NCI-H2081 treated with DMSO at 0.1 percent for 48 hours (cell line): ENCODE measurements around the gene SLC39A12.
"Not testable (repeated sequence)": the region's sequence is repeated elsewhere in the genome, so short reads cannot be mapped to it uniquely, and the experiment has no call there.

Experiments
- DNase-seq: peaks from one replicate; lab custom pipeline; 2025; lab: John Stamatoyannopoulos, UW

Gene SLC39A12

GRCh38 chr10:17951868-17952371 is at the start of gene SLC39A12:
Gene SLC39A12, plus strand, starts transcription at chr10:17951918. Its CDS starts 1,359 bp downstream, at chr10:17953277.
- no peak for DNase-seq

- no peak for DNase-seq
Measured at GRCh38 chr10:17904564-17904963, 47.2 kb upstream of the SLC39A12 start.

GRCh38 chr10:17905491-17905890 is 46.2 kb upstream of the SLC39A12 start:
- no peak for DNase-seq

- no peak for DNase-seq
Measured at GRCh38 chr10:17906002-17906401, 45.7 kb upstream of the SLC39A12 start.

- DNase-seq = no peak
Measured at GRCh38 chr10:17907641-17908040, 44.1 kb upstream of the SLC39A12 start.

- no peak for DNase-seq
Measured at GRCh38 chr10:17910125-17910789, 41.5 kb upstream of the SLC39A12 start.

- DNase-seq = no peak
Measured at GRCh38 chr10:17912754-17913153, 39.0 kb upstream of the SLC39A12 start.

- no peak for DNase-seq
Measured at GRCh38 chr10:17913604-17914003, 38.1 kb upstream of the SLC39A12 start.

GRCh38 chr10:17914169-17915045 is 37.3 kb upstream of the SLC39A12 start:
- DNase-seq = no peak

GRCh38 chr10:17915181-17915580 is 36.5 kb upstream of the SLC39A12 start:
- no peak for DNase-seq

GRCh38 chr10:17918187-17918903 is 33.4 kb upstream of the SLC39A12 start:
- no peak for DNase-seq

- DNase-seq = no peak
Measured at GRCh38 chr10:17921378-17921777, 30.3 kb upstream of the SLC39A12 start.

GRCh38 chr10:17923728-17924127 is 28.0 kb upstream of the SLC39A12 start:
- no peak for DNase-seq

GRCh38 chr10:17943033-17943745 is 8.5 kb upstream of the SLC39A12 start:
- no peak for DNase-seq

- not testable (repeated sequence) for DNase-seq
Measured at GRCh38 chr10:17950269-17950668, 1.4 kb upstream of the SLC39A12 start.

GRCh38 chr10:17950726-17951125 is 992 bp upstream of the SLC39A12 start:
- no peak for DNase-seq

- DNase-seq = not testable (repeated sequence)
Measured at GRCh38 chr10:17954372-17954771, 2.7 kb downstream of the SLC39A12 start.

GRCh38 chr10:17954861-17955260 is 3.1 kb downstream of the SLC39A12 start:
- no peak for DNase-seq

GRCh38 chr10:17958049-17958448 is 6.3 kb downstream of the SLC39A12 start:
- DNase-seq = no peak

- DNase-seq = no peak
Measured at GRCh38 chr10:17959870-17960269, 8.2 kb downstream of the SLC39A12 start.

- no peak for DNase-seq
Measured at GRCh38 chr10:17961551-17962422, 10.1 kb downstream of the SLC39A12 start.
